Thyroid gland (tissue), 4 donors: ENCODE data around the gene TMPRSS4.

Source experiments
- POLR2A ChIP-seq, 2 donors: fragments of 450-650 bp; IDR thresholded peaks; one replicate each; pipeline ENCODE4 v1.6.1; 2017; ENCODE audit warnings: antibody characterized with exemption in 2 of 2, mild to moderate bottlenecking in 2 of 2, moderate library complexity in 1 of 2
- TF ChIP-seq, protein P1 (sequence below), 6 experiments: fragments of 200-600 bp in 3 of 6; fragments of 450-650 bp in 3 of 6; sonication (generic) in 3 of 6; IDR thresholded peaks; one replicate each; pipeline ENCODE4 v1.5.1; 2016 to 2019; ENCODE audit warnings: antibody characterized with exemption in 6 of 6, mild to moderate bottlenecking in 2 of 6, inconsistent platforms in 1 of 6, moderate library complexity in 1 of 6

DNA sequence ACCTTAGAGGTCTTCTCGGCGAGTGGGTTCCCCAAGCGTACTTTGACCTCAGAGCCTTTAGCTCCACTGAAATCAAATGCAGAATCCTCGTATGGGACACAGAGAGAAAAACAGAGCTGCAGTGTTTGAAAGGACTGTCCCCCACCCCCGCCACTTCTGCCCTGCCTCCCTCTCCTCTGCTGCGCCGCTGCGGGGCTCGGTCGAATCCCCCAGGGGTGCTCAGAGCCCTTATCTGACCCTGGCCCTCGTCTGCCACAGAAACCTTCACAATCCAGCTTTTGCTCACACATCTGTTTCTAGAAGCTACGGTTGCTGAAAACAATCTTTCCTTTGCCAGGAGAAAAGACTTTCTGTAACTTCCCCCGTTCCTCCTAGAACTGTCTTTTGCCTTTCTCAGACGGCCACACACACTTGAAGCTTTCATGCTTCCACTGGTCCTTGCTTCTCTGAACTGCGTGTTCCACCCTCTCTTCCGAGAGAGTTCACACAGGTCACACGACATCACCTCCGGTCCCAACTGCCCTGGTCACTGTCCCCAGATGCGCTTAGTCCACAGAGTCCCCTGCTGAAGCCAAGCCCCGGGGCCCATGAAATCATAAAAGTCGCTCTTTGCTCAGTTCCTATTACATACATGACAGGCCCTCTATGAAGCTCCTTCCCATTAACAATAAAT, 6.1 kb downstream of the TMPRSS4 start:
- TF ChIP-seq, protein P1, sequence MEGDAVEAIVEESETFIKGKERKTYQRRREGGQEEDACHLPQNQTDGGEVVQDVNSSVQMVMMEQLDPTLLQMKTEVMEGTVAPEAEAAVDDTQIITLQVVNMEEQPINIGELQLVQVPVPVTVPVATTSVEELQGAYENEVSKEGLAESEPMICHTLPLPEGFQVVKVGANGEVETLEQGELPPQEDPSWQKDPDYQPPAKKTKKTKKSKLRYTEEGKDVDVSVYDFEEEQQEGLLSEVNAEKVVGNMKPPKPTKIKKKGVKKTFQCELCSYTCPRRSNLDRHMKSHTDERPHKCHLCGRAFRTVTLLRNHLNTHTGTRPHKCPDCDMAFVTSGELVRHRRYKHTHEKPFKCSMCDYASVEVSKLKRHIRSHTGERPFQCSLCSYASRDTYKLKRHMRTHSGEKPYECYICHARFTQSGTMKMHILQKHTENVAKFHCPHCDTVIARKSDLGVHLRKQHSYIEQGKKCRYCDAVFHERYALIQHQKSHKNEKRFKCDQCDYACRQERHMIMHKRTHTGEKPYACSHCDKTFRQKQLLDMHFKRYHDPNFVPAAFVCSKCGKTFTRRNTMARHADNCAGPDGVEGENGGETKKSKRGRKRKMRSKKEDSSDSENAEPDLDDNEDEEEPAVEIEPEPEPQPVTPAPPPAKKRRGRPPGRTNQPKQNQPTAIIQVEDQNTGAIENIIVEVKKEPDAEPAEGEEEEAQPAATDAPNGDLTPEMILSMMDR (IDR thresholded peaks at IDR 0.05), result no peak
- TF ChIP-seq POLR2A (IDR thresholded peaks at IDR 0.05), result no peak
